Activated B cell treated with CpG ODN at 0.5 μM for 24 hours (primary cell): ENCODE data around the gene GALNT2. TPM values are rescaled to one million over a fixed set of nuclear protein-coding genes. Genes with fewer than 3 reads are reported as not detected.
A peak's percentile ranks its signal among the peaks of the same experiment; 100 is the strongest.

ENCODE experiments used
- ATAC-seq: fragments of 200-7000 bp; cut with Tn5 transposase; one replicate; pipeline ENCODE4 v1.10.0; 2021; ENCODE audit warnings: low read depth, mild to moderate bottlenecking, moderate library complexity
- CTCF ChIA-PET: fragments of 350-600 bp; sonication (Branson Sonifier 250); formaldehyde crosslinking; loops from one replicate; lab custom pipeline; 2021; ENCODE audit warnings: antibody characterized with exemption; lab: Charles Lee
- POLR2A ChIA-PET: fragments of 350-600 bp; sonication (Branson Sonifier 250); formaldehyde crosslinking; loops from one replicate; lab custom pipeline; 2021; ENCODE audit warnings: antibody characterized with exemption; lab: Charles Lee
- DNase-seq: peaks from one replicate; pipeline ENCODE4 v3.0.0; 2022
- H3K27ac Mint-ChIP-seq: one replicate; pipeline ENCODE4 v1.8.0; 2020; ENCODE audit warnings: mixed read lengths
- H3K27me3 Mint-ChIP-seq: one replicate; pipeline ENCODE4 v1.8.0; 2021; ENCODE audit warnings: mixed read lengths
- H3K36me3 Mint-ChIP-seq: one replicate; pipeline ENCODE4 v1.8.0; 2021; ENCODE audit warnings: low read depth, mixed read lengths
- H3K4me1 Mint-ChIP-seq: one replicate; pipeline ENCODE4 v1.8.0; 2021; ENCODE audit warnings: mixed read lengths
- H3K4me3 Mint-ChIP-seq: one replicate; pipeline ENCODE4 v1.8.0; 2020; ENCODE audit warnings: mild to moderate bottlenecking, mixed read lengths
- H3K9me3 Mint-ChIP-seq: one replicate; pipeline ENCODE4 v1.8.0; 2020; ENCODE audit warnings: mixed read lengths
- intact Hi-C: fragments of 100-400 bp; cut with micrococcal nuclease; formaldehyde crosslinking; loops from one replicate; pipeline ENCODE4 v1.15.1; 2024
- total RNA-seq: library from RNA; stranded (reverse); gene quantifications from 2 replicates; pipeline ENCODE4 v1.2.3, GENCODE V29; 2022
- TF ChIP-seq, protein P1 (sequence below): fragments of 200-600 bp; IDR thresholded peaks from one replicate; pipeline ENCODE4 v1.8.0; 2022; ENCODE audit warnings: antibody characterized with exemption, mild to moderate bottlenecking

Gene GALNT2
- total RNA-seq, 1 donor from 2014 or later: 108 TPM

- intact Hi-C loops: no loop called here
- H3K27me3 Mint-ChIP-seq: no peaks in the 10 kb centered on the region
- H3K4me1 Mint-ChIP-seq: peaks cover 77% of the 10 kb centered on the region
- CTCF ChIA-PET: no interaction called here
- H3K4me3 Mint-ChIP-seq: peak overlapping the region; percentile 24
- H3K36me3 Mint-ChIP-seq: peaks cover 33% of the 10 kb centered on the region
- no peak for ATAC-seq
- TF ChIP-seq, protein P1, sequence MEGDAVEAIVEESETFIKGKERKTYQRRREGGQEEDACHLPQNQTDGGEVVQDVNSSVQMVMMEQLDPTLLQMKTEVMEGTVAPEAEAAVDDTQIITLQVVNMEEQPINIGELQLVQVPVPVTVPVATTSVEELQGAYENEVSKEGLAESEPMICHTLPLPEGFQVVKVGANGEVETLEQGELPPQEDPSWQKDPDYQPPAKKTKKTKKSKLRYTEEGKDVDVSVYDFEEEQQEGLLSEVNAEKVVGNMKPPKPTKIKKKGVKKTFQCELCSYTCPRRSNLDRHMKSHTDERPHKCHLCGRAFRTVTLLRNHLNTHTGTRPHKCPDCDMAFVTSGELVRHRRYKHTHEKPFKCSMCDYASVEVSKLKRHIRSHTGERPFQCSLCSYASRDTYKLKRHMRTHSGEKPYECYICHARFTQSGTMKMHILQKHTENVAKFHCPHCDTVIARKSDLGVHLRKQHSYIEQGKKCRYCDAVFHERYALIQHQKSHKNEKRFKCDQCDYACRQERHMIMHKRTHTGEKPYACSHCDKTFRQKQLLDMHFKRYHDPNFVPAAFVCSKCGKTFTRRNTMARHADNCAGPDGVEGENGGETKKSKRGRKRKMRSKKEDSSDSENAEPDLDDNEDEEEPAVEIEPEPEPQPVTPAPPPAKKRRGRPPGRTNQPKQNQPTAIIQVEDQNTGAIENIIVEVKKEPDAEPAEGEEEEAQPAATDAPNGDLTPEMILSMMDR: no peak
- POLR2A ChIA-PET: interaction anchor here (1.6 to 7.0 kb wide), 2 partner anchors 10 to 21 kb away, joined by 4 to 132 read pairs; no protein-coding TSS in a partner anchor
- H3K9me3 Mint-ChIP-seq: no peaks in the 10 kb centered on the region
- H3K27ac Mint-ChIP-seq: peak overlapping the region; percentile 94
- DNase-seq: no peak
Measured at GRCh38 chr1:230144010-230144614, 77.1 kb downstream of the GALNT2 start.

- POLR2A ChIA-PET: interaction anchor here (0.7 to 7.0 kb wide), 4 partner anchors 10 to 35 kb away, joined by 3 to 132 read pairs (median 8); no protein-coding TSS in a partner anchor
- DNase-seq (no peak), ATAC-seq (no peak)
- Mint-ChIP-seq H3K36me3 (peaks cover 27% of the 10 kb centered on the region), H3K9me3 (no peaks in the 10 kb centered on the region), H3K27ac (peak overlapping the region; percentile 94), H3K4me1 (peaks cover 82% of the 10 kb centered on the region), H3K27me3 (no peaks in the 10 kb centered on the region), H3K4me3 (peak overlapping the region; percentile 80)
- TF ChIP-seq, protein P1: no peak
- intact Hi-C loops: no loop called here
- CTCF ChIA-PET: interaction anchor here (1.3 to 1.9 kb wide), 2 partner anchors 22 to 23 kb away, joined by 3 to 9 read pairs; no protein-coding TSS in a partner anchor
Measured at GRCh38 chr1:230144758-230145504, 77.9 kb downstream of the GALNT2 start.

- CTCF ChIA-PET: interaction anchor here (0.8 to 1.9 kb wide), 4 partner anchors 21 to 35 kb away, joined by 3 to 9 read pairs (median 4); no protein-coding TSS in a partner anchor
- POLR2A ChIA-PET: interaction anchor here (0.6 to 7.0 kb wide), 13 partner anchors 11 to 587 kb away, joined by 3 to 132 read pairs (median 6); partner anchors contain the start of genes ABCB10 and GALNT2
- H3K9me3 Mint-ChIP-seq: no peaks in the 10 kb centered on the region
- H3K4me3 Mint-ChIP-seq: peak overlapping the region; percentile 80
- no peak for ATAC-seq
- TF ChIP-seq, protein P1: no peak
- H3K27ac Mint-ChIP-seq: peak overlapping the region; percentile 94
- H3K36me3 Mint-ChIP-seq: peaks cover 25% of the 10 kb centered on the region
- H3K27me3 Mint-ChIP-seq: no peaks in the 10 kb centered on the region
- intact Hi-C loops: no loop called here
- peaks cover 87% of the 10 kb centered on the region for H3K4me1 Mint-ChIP-seq
- no peak for DNase-seq
Measured at GRCh38 chr1:230145505-230145899, 78.5 kb downstream of the GALNT2 start.

DNA sequence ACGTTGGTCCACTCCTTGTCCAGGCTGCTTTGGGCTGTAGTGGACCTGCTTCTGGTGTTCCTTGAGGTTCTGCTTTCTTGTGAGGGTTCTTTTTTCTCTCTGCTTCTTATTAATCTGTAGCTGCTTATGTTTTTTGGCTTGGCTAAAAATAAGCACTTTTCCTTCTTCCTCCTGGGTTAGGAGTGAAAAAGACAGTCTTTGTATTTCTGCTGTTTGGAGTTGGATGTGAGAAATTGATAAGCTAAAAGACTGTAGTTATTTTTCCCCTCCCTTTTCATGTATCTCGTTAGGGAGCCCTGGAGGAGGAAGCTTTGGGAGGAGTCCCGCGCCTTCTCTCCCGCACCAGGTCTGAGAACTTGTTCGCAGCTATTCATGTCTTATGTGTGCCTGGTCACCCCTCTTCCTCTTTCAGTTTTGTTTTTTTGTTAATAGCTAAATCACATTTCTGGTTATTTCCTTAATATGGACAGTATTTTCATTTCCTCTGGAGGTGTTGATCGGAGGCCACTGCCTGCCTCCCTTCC is 79.0 kb downstream of the GALNT2 start:
- Mint-ChIP-seq H3K9me3 (no peaks in the 10 kb centered on the region), H3K27me3 (no peaks in the 10 kb centered on the region), H3K4me3 (peak overlapping the region; percentile 80), H3K4me1 (peaks cover 87% of the 10 kb centered on the region), H3K27ac (peak overlapping the region; percentile 94), H3K36me3 (peaks cover 22% of the 10 kb centered on the region)
- intact Hi-C loops: loop anchor here (1.0 kb wide), 2 partner anchors 19 to 36 kb away; no protein-coding TSS in a partner anchor
- peak; percentile 40 for ATAC-seq
- ChIA-PET POLR2A (interaction anchor here (0.6 to 7.0 kb wide), 16 partner anchors 10 to 587 kb away, joined by 3 to 132 read pairs (median 5); partner anchors contain the start of genes ABCB10 and GALNT2), CTCF (interaction anchor here (0.8 to 1.9 kb wide), 4 partner anchors 21 to 36 kb away, joined by 3 to 9 read pairs (median 4); no protein-coding TSS in a partner anchor)
- no peak for DNase-seq
- TF ChIP-seq, protein P1: no peak
